ENCODE results near the gene SCGN.

The SCGN gene

DNA sequence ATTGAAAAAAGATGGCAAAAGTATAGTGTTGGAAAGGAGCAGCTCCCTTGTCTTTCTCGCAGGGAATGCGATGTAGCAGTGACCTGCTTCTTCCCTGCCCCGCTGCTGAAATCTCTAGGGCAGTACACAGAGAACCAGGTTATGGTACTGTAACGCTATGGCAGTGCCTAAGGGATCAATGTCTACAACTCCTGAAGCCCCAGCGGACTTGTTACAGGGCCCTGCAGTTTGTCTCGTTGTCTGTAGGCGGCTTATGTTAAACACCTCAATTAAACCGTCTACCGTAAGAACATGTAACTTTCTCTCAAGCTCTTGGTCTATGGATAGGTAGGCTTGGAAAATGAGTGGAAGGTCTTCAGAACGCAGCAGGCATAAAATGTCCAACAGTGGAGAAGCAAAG, 57.7 kb downstream of the SCGN start:
- no peak for TF ChIP-seq TOX (CRISPR knock-in tag; IDR thresholded peaks at IDR 0.05; ENCODE audit: borderline replicate concordance)
- no peak for TF ChIP-seq PPARA (CRISPR knock-in tag; IDR thresholded peaks at IDR 0.05; ENCODE audit: borderline replicate concordance)
- TF ChIP-seq ZC3H10 (CRISPR knock-in tag; IDR thresholded peaks at IDR 0.05), result no peak
- TF ChIP-seq ZFP3 (CRISPR knock-in tag; IDR thresholded peaks at IDR 0.05), result no peak
- TF ChIP-seq TCF4 (CRISPR knock-in tag; IDR thresholded peaks at IDR 0.05; ENCODE audit: borderline replicate concordance), result no peak
- TF ChIP-seq, protein P1, sequence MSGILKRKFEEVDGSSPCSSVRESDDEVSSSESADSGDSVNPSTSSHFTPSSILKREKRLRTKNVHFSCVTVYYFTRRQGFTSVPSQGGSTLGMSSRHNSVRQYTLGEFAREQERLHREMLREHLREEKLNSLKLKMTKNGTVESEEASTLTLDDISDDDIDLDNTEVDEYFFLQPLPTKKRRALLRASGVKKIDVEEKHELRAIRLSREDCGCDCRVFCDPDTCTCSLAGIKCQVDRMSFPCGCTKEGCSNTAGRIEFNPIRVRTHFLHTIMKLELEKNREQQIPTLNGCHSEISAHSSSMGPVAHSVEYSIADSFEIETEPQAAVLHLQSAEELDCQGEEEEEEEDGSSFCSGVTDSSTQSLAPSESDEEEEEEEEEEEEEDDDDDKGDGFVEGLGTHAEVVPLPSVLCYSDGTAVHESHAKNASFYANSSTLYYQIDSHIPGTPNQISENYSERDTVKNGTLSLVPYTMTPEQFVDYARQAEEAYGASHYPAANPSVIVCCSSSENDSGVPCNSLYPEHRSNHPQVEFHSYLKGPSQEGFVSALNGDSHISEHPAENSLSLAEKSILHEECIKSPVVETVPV (CRISPR knock-in tag; IDR thresholded peaks at IDR 0.05), result no peak
- TF ChIP-seq, protein P2, sequence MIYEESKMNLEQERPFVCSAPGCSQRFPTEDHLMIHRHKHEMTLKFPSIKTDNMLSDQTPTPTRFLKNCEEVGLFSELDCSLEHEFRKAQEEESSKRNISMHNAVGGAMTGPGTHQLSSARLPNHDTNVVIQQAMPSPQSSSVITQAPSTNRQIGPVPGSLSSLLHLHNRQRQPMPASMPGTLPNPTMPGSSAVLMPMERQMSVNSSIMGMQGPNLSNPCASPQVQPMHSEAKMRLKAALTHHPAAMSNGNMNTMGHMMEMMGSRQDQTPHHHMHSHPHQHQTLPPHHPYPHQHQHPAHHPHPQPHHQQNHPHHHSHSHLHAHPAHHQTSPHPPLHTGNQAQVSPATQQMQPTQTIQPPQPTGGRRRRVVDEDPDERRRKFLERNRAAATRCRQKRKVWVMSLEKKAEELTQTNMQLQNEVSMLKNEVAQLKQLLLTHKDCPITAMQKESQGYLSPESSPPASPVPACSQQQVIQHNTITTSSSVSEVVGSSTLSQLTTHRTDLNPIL (CRISPR knock-in tag; IDR thresholded peaks at IDR 0.05; ENCODE audit: low read depth), result no peak
- TF ChIP-seq ARNTL (CRISPR knock-in tag; IDR thresholded peaks at IDR 0.05; ENCODE audit: borderline replicate concordance, low read depth), result no peak
- no peak for TF ChIP-seq ESRRG (CRISPR knock-in tag; IDR thresholded peaks at IDR 0.05)
- no peak for TF ChIP-seq RARB (CRISPR knock-in tag; IDR thresholded peaks at IDR 0.05)
- ATAC-seq, result no peak

DNA sequence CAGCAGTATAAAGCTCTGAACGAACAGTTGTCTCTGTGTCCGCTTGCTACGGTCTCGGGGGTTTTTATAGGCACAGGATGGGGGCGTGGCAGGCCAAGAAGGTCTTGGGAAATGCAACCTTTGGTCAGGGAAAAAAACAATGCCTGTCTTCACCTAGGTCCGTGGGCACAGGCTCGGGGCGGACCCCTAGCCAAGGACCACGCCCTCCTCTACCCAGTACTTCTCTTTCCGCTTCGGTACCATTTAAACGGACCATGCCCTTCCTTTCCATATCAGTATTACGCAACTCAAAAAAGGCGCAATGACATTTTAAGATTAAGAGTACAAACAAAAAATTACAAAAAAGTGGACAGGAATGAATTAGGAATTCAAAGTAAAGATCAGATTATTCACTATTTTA, 58.3 kb downstream of the SCGN start:
- ATAC-seq, result no peak
- TF ChIP-seq ZNF70 (CRISPR knock-in tag; IDR thresholded peaks at IDR 0.05), result no peak
- no peak for TF ChIP-seq TCF4 (CRISPR knock-in tag; IDR thresholded peaks at IDR 0.05; ENCODE audit: borderline replicate concordance)
- TF ChIP-seq, protein P1 (CRISPR knock-in tag; IDR thresholded peaks at IDR 0.05), result no peak
- no peak for TF ChIP-seq SNAI2 (CRISPR knock-in tag; IDR thresholded peaks at IDR 0.05)
- TF ChIP-seq, protein P3, sequence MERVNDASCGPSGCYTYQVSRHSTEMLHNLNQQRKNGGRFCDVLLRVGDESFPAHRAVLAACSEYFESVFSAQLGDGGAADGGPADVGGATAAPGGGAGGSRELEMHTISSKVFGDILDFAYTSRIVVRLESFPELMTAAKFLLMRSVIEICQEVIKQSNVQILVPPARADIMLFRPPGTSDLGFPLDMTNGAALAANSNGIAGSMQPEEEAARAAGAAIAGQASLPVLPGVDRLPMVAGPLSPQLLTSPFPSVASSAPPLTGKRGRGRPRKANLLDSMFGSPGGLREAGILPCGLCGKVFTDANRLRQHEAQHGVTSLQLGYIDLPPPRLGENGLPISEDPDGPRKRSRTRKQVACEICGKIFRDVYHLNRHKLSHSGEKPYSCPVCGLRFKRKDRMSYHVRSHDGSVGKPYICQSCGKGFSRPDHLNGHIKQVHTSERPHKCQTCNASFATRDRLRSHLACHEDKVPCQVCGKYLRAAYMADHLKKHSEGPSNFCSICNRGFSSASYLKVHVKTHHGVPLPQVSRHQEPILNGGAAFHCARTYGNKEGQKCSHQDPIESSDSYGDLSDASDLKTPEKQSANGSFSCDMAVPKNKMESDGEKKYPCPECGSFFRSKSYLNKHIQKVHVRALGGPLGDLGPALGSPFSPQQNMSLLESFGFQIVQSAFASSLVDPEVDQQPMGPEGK (CRISPR knock-in tag; IDR thresholded peaks at IDR 0.05; ENCODE audit: borderline replicate concordance), result no peak
- no peak for TF ChIP-seq CSDC2 (CRISPR knock-in tag; IDR thresholded peaks at IDR 0.05)
- TF ChIP-seq, protein P4, sequence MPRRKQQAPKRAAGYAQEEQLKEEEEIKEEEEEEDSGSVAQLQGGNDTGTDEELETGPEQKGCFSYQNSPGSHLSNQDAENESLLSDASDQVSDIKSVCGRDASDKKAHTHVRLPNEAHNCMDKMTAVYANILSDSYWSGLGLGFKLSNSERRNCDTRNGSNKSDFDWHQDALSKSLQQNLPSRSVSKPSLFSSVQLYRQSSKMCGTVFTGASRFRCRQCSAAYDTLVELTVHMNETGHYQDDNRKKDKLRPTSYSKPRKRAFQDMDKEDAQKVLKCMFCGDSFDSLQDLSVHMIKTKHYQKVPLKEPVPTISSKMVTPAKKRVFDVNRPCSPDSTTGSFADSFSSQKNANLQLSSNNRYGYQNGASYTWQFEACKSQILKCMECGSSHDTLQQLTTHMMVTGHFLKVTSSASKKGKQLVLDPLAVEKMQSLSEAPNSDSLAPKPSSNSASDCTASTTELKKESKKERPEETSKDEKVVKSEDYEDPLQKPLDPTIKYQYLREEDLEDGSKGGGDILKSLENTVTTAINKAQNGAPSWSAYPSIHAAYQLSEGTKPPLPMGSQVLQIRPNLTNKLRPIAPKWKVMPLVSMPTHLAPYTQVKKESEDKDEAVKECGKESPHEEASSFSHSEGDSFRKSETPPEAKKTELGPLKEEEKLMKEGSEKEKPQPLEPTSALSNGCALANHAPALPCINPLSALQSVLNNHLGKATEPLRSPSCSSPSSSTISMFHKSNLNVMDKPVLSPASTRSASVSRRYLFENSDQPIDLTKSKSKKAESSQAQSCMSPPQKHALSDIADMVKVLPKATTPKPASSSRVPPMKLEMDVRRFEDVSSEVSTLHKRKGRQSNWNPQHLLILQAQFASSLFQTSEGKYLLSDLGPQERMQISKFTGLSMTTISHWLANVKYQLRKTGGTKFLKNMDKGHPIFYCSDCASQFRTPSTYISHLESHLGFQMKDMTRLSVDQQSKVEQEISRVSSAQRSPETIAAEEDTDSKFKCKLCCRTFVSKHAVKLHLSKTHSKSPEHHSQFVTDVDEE (CRISPR knock-in tag; IDR thresholded peaks at IDR 0.05), result no peak
- TF ChIP-seq ARNTL (CRISPR knock-in tag; IDR thresholded peaks at IDR 0.05; ENCODE audit: borderline replicate concordance, low read depth), result no peak
- no peak for TF ChIP-seq ZFP3 (CRISPR knock-in tag; IDR thresholded peaks at IDR 0.05)
- TF ChIP-seq, protein P2 (CRISPR knock-in tag; IDR thresholded peaks at IDR 0.05; ENCODE audit: low read depth), result no peak
- no peak for TF ChIP-seq ZFP30 (CRISPR knock-in tag; IDR thresholded peaks at IDR 0.05)
- no peak for TF ChIP-seq GLIS3 (CRISPR knock-in tag; IDR thresholded peaks at IDR 0.05)
- no peak for TF ChIP-seq BACH2 (CRISPR knock-in tag; IDR thresholded peaks at IDR 0.05; ENCODE audit: borderline replicate concordance)
- TF ChIP-seq, protein P5, sequence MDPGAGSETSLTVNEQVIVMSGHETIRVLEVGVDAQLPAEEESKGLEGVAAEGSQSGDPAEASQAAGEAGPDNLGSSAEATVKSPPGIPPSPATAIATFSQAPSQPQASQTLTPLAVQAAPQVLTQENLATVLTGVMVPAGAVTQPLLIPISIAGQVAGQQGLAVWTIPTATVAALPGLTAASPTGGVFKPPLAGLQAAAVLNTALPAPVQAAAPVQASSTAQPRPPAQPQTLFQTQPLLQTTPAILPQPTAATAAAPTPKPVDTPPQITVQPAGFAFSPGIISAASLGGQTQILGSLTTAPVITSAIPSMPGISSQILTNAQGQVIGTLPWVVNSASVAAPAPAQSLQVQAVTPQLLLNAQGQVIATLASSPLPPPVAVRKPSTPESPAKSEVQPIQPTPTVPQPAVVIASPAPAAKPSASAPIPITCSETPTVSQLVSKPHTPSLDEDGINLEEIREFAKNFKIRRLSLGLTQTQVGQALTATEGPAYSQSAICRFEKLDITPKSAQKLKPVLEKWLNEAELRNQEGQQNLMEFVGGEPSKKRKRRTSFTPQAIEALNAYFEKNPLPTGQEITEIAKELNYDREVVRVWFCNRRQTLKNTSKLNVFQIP (CRISPR knock-in tag; IDR thresholded peaks at IDR 0.05; ENCODE audit: borderline replicate concordance, low read depth), result no peak
- no peak for TF ChIP-seq OSR1 (CRISPR knock-in tag; IDR thresholded peaks at IDR 0.05)
- no peak for TF ChIP-seq PPARA (CRISPR knock-in tag; IDR thresholded peaks at IDR 0.05; ENCODE audit: borderline replicate concordance)
- no peak for TF ChIP-seq ZC3H10 (CRISPR knock-in tag; IDR thresholded peaks at IDR 0.05)
- TF ChIP-seq ZNF565 (CRISPR knock-in tag; conservative IDR thresholded peaks at IDR 0.05; ENCODE audit: low read depth), result no peak
- TF ChIP-seq TOX (CRISPR knock-in tag; IDR thresholded peaks at IDR 0.05; ENCODE audit: borderline replicate concordance), result no peak
- no peak for TF ChIP-seq RARB (CRISPR knock-in tag; IDR thresholded peaks at IDR 0.05)

Data from SK-N-SH treated with all-trans-retinoic acid at 6 μM for 48 hours (cell line).